Kidney (tissue), 14 donors: ENCODE measurements around the gene ING3. TPM values are rescaled to one million over a fixed set of nuclear protein-coding genes. Genes with fewer than 3 reads are reported as not detected.

Experiments used
- DNase-seq, 5 donors: peaks; one replicate each; pipeline ENCODE4 v3.0.0-alpha.2; 2013 to 2020
- FAIRE-seq: peaks from 2 replicates; lab custom pipeline; 2012; peaks lifted over from hg19 to GRCh38; lab: Jason Lieb, UNC
- H3K27ac ChIP-seq, 2 donors: one replicate each; pipeline ENCODE4 v1.7.0; 2013; ENCODE audit warnings: low read depth in 2 of 2, low read length in 2 of 2, inconsistent platforms in 1 of 2
- H3K27me3 ChIP-seq: one replicate; pipeline ENCODE4 v1.7.1; 2013; ENCODE audit warnings: low read length, inconsistent platforms; ENCODE audit not compliant: control insufficient read depth, insufficient read depth
- H3K36me3 ChIP-seq, 3 donors: one replicate each; pipeline versions ENCODE4 v1.7.0 to v1.7.1; 2013; ENCODE audit warnings: low read length in 3 of 3, control low read depth in 1 of 3, inconsistent platforms in 1 of 3; ENCODE audit not compliant: insufficient read depth in 3 of 3, control insufficient read depth in 2 of 3
- H3K4me1 ChIP-seq, 3 donors: one replicate each; pipeline versions ENCODE4 v1.7.0 to v1.7.1; 2013; ENCODE audit warnings: low read length in 3 of 3, inconsistent platforms in 1 of 3, low read depth in 1 of 3; ENCODE audit not compliant: control insufficient read depth in 2 of 3, insufficient read depth in 2 of 3
- H3K4me3 ChIP-seq, 3 donors: one replicate each; pipeline versions ENCODE4 v1.7.0 to v1.8.1; 2013; ENCODE audit warnings: low read length in 3 of 3, control low read depth in 1 of 3, inconsistent platforms in 1 of 3
- H3K9ac ChIP-seq, 3 donors: one replicate each; pipeline versions ENCODE4 v1.7.0 to v1.7.1; 2013; ENCODE audit warnings: low read length in 3 of 3, control low read depth in 1 of 3, inconsistent platforms in 1 of 3
- H3K9me3 ChIP-seq, 3 donors: one replicate each; pipeline versions ENCODE4 v1.7.0 to v1.7.1; 2013; ENCODE audit warnings: low read length in 3 of 3, control low read depth in 1 of 3, inconsistent platforms in 1 of 3; ENCODE audit not compliant: control insufficient read depth in 2 of 3, insufficient read depth in 1 of 3
- intact Hi-C: fragments of 100-400 bp; cut with DNase I; formaldehyde crosslinking; loops from one replicate; pipeline ENCODE4 v1.11.1; 2022
- polyA plus RNA-seq: library from polyadenylated mRNA; stranded (reverse); fragments of 350-450 nt; fragmentation: Illumina TruSeq; extraction: RNeasy Lipid Tissue Mini Kit (QIAGEN cat#74804); gene quantifications from one replicate; pipeline ENCODE4 v1.2.3, GENCODE V29; 2014; ENCODE audit warnings: low read depth, low replicate concordance; ENCODE audit not compliant: insufficient read depth
- total RNA-seq: library from RNA; stranded (reverse); fragmentation: NEBNext Ultra II Directional; extraction: Animal tissue kit (Norgen Biotek cat#: 25700); gene quantifications from one replicate; pipeline ENCODE4 v1.2.1, GENCODE V29; 2021
- TF ChIP-seq, protein P1 (sequence below): IDR thresholded peaks from 3 replicates; pipeline ENCODE4 v1.5.1; 2012; ENCODE audit warnings: mild to moderate bottlenecking, moderate library complexity, borderline replicate concordance; ENCODE audit not compliant: insufficient read depth; ENCODE audit errors: extremely low read depth
- donor health status: control.
- donor health status: control.
- donor health status: control.
- donor health status: control.
- donor health status: control.
- donor health status: DM: yes; HTN: yes; CAD: no.
- donor health status: Normal renal cell carcinoma (clear cell type).

The ING3 gene
- total and polyA plus RNA-seq, 2 donors from 2014 or later = 5.2 to 20.8 TPM

DNA sequence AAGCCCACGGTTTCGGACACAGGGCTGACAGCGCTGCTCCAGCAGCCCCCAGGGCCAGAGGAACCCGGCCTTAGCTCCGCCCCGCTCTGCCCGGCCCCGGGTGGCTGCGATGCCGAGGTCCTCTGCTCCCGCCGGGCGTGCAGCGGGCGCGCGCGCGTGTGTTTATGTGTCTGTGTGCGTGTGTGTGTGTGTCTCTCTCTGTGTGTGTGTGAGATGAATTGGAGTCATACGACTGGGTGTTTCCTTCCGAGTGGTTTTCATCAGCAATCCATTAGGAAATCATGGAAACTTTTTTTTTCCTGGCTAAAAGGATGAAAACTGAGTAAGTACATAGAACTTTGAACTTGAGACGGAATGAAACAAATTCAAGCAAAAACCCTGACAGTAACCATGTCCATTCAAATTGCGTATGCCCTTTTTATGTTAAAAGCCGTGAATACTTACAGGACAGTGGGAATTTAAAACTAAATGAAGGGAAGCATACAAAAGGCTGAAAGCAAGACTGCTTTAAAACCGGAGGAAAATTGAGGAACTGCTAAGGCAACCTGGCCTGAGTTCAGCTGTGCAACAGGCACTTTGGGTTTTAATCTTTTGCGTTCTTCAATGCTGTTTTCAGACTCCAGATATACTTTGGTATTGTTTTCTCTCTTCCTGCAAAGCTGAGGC lies 38.1 kb downstream of the ING3 start, which contains the start of gene CPED1:
TSS of gene CPED1 (plus strand) at position 121 of the 666 bp plus-strand sequence. CDS start 911 bp downstream, outside the sequence.
- FAIRE-seq = no peak
- Histone ChIP-seq H3K9ac (peak within 1 kb of the TSS; percentile 3 to 72 (median 58)), H3K9me3 (no peaks in the 10 kb centered on the region), H3K4me3 (peak within 1 kb of the TSS; percentile 59 to 69 (median 67)), H3K36me3 (no peaks in the 10 kb centered on the region), H3K27me3 (no peaks in the 10 kb centered on the region), H3K27ac (peak within 1 kb of the TSS; percentile 75 to 94), H3K4me1 (peaks cover 0 to 5% (median 3%) of the 10 kb centered on the region in 3 donors)
- peak; percentile 69 to 92 (median 75) for DNase-seq
- intact Hi-C loops = loop anchor here (10.0 kb wide), 1 partner anchor 116 kb away; no protein-coding TSS in a partner anchor
- TF ChIP-seq, protein P1, sequence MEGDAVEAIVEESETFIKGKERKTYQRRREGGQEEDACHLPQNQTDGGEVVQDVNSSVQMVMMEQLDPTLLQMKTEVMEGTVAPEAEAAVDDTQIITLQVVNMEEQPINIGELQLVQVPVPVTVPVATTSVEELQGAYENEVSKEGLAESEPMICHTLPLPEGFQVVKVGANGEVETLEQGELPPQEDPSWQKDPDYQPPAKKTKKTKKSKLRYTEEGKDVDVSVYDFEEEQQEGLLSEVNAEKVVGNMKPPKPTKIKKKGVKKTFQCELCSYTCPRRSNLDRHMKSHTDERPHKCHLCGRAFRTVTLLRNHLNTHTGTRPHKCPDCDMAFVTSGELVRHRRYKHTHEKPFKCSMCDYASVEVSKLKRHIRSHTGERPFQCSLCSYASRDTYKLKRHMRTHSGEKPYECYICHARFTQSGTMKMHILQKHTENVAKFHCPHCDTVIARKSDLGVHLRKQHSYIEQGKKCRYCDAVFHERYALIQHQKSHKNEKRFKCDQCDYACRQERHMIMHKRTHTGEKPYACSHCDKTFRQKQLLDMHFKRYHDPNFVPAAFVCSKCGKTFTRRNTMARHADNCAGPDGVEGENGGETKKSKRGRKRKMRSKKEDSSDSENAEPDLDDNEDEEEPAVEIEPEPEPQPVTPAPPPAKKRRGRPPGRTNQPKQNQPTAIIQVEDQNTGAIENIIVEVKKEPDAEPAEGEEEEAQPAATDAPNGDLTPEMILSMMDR = no peak

DNA sequence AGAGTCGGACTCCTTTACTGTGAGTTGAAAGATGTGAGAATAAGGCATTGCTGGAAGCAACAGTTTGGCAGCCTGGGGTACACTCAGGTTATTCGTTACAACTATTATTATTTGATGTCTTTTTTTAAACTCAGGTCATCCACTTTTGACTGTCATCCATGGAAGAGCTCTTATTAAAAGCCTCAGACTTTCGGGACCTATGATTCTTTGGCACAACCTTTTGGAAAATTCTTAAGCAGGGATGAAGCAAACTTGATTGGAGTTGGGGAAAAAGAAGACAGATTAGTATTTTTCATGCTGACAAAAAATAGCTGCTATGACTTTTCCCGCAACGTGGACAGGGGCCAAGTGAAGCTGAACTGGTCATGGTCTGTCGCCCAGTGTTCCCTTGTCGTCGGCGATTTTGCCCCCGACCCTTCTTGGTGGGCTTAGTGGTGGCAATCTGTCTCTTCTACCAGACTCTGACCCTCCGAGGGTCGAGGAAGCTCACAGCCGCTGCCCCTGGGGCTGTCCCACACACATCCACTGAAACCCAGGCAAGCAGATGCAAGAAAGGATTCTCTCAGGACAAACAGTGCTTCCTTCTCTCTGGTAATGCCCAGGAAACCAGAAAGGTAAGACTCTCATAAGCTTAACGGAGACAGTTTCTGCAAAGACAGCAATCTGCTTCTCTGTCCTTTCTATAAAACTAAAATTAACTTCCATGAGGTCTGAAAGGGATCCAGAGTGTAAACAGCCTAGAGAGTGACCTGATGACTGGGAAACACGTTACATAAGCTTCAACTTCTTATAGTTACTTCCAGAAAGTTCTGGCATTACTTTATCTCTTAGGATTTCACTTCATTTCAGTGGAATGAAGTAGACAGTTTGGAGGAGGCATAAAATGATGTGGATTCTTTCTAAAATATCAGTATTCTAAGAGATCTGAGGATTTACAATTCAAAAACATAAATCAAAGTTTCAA lies 39.0 kb downstream of the ING3 start:
- intact Hi-C loops = loop anchor here (5.0 to 10.0 kb wide), 2 partner anchors 93 to 115 kb away; no protein-coding TSS in a partner anchor
- H3K4me3 ChIP-seq = peak overlapping the region; percentile 44 to 67 (median 59)
- H3K4me1 ChIP-seq = peaks cover 0 to 5% (median 3%) of the 10 kb centered on the region in 3 donors

DNA sequence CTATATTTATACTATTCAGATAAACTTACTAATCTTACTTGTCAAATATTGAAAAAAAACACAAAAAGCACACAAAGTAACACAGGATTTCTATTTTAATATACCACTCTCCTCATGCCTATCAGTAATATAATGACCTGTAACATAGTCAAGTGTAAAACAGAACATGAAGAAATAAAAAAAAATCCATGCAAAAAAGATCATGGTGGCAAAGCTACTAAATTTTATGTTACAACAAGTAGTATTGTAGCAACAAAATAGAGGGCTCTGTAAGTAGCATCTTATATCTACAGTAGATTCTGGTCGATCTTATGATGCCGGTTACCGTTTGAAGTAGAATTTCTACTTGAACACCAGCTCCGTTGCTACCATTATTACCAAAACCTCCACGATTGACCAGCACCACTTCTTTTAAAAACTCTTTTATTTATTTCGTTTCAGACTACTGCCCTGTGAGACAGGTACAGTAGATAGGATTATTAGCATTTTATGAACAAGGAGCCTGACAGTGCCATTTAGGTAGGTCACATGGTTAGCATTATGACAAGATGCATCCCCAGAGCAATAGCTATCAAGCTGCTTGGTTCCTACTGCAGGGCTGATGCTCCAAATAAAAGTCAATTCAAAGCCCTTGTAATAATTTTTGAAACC lies 40.0 kb downstream of the ING3 start:
- peak overlapping the region in 1 of 2 donors; percentile 52 for H3K27ac ChIP-seq
- no peaks in the 10 kb centered on the region for H3K27me3 ChIP-seq
- H3K4me1 ChIP-seq = peaks cover 0 to 5% (median 3%) of the 10 kb centered on the region in 3 donors
- intact Hi-C loops = loop anchor here (5.0 kb wide), 1 partner anchor 92 kb away; no protein-coding TSS in a partner anchor
- peak overlapping the region; percentile 8 to 48 (median 14) for H3K9ac ChIP-seq
- FAIRE-seq (no peak), DNase-seq (no peak)
- TF ChIP-seq, protein P1 = no peak
- no peaks in the 10 kb centered on the region for H3K9me3 ChIP-seq
- H3K4me3 ChIP-seq = peak overlapping the region; percentile 39 to 70 (median 58)
- H3K36me3 ChIP-seq = no peaks in the 10 kb centered on the region

More for the DNA sequence above, 39.0 kb downstream of the ING3 start:
- TF ChIP-seq, protein P1 = no peak
- Histone ChIP-seq H3K9me3 (no peaks in the 10 kb centered on the region), H3K27me3 (no peaks in the 10 kb centered on the region), H3K27ac (peak overlapping the region; percentile 75 to 94), H3K36me3 (no peaks in the 10 kb centered on the region), H3K9ac (peak overlapping the region; percentile 3 to 72 (median 58))
- FAIRE-seq (no peak), DNase-seq (peak in 3 of 5 donors; percentile 18 to 68 (median 31))
